ENCODE results near the gene RXYLT1. TPM values are rescaled to one million over a fixed set of nuclear protein-coding genes. Genes with fewer than 3 reads are reported as not detected.

Gene RXYLT1
- total RNA-seq, 3 donors from 2014 or later (not counting 1 experiment from before 2014, with no cell fraction given) = 5.8 to 10.6 (median 7.0) TPM

DNA sequence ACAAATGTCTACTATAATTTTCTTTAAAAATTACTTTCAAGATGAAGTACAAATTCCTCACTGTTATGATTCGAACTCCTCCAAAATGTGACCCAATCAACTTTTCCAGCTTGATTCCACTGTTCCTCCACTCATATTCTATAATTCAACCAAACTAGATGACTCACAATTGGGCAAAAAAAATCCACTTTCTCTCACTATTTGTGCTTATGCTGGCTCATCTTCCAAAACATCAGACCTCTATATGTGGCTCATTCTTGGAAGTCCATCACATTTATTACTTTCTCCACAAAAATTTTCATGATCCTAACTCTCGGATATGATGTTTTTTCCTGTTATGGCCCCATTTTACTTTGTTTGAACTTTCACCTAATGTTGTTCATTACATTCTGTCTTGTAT lies 26.9 kb upstream of the RXYLT1 start:
- Histone ChIP-seq H3K4me3 (ENCODE audit: low read length) (no peak overlapping the region), H3K9me3 (ENCODE audit: control insufficient read depth, insufficient read depth, low read length) (no peaks in the 10 kb centered on the region), H3K27ac (ENCODE audit: low read length) (no peak overlapping the region), H3K27me3 (ENCODE audit: control insufficient read depth, insufficient read depth, low read length) (no peaks in the 10 kb centered on the region), H3K4me1 (ENCODE audit: control insufficient read depth, insufficient read depth, low read length) (peaks cover 4% of the 10 kb centered on the region), H3K36me3 (ENCODE audit: control insufficient read depth, insufficient read depth, low read length) (no peaks in the 10 kb centered on the region)
- ATAC-seq (no peak), DNase-seq (no peak)
- intact Hi-C loops (cut with micrococcal nuclease) = no loop called here
- TF ChIP-seq, protein P1, sequence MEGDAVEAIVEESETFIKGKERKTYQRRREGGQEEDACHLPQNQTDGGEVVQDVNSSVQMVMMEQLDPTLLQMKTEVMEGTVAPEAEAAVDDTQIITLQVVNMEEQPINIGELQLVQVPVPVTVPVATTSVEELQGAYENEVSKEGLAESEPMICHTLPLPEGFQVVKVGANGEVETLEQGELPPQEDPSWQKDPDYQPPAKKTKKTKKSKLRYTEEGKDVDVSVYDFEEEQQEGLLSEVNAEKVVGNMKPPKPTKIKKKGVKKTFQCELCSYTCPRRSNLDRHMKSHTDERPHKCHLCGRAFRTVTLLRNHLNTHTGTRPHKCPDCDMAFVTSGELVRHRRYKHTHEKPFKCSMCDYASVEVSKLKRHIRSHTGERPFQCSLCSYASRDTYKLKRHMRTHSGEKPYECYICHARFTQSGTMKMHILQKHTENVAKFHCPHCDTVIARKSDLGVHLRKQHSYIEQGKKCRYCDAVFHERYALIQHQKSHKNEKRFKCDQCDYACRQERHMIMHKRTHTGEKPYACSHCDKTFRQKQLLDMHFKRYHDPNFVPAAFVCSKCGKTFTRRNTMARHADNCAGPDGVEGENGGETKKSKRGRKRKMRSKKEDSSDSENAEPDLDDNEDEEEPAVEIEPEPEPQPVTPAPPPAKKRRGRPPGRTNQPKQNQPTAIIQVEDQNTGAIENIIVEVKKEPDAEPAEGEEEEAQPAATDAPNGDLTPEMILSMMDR (IDR thresholded peaks at IDR 0.05) = no peak
- H3K9me3 Mint-ChIP-seq = no peaks in the 10 kb centered on the region
- WGBS (ENCODE audit: insufficient coverage) = 96% methylated on average over 1 of the region's 2 CpGs
- no peak overlapping the region for H3K27ac Mint-ChIP-seq
- H3K4me1 Mint-ChIP-seq = no peaks in the 10 kb centered on the region
- no peaks in the 10 kb centered on the region for H3K36me3 Mint-ChIP-seq
- no peak overlapping the region for H3K4me3 Mint-ChIP-seq
- peaks cover under 1 to 7% of the 10 kb centered on the region in 2 donors for H3K27me3 Mint-ChIP-seq (ENCODE audit: low read depth in 2 of 2)

DNA sequence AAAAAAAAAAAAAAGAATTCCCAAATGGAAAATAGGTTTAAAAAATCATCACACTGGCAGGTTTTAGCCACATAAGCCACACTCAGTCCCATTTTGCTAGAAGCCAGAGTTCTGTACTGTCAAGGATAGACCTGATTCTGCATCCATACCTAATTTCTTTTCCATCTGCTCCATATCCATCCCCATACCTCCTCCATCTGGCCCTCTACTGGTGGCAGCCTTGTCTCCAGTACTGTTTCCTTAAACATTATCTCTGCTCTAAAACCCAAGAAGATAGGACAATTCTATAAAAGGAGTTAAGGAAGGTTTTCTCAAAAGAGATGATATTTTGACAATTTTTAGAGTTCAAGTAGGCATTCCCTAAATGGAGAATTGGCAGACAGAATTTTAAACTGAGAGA lies 26.0 kb upstream of the RXYLT1 start:
- Mint-ChIP-seq H3K36me3 (no peaks in the 10 kb centered on the region), H3K27me3 (ENCODE audit: low read depth in 2 of 2) (peaks cover 6 to 7% of the 10 kb centered on the region in 2 donors), H3K4me3 (no peak overlapping the region), H3K27ac (no peak overlapping the region), H3K9me3 (no peaks in the 10 kb centered on the region), H3K4me1 (no peaks in the 10 kb centered on the region)
- TF ChIP-seq, protein P1 (IDR thresholded peaks at IDR 0.05) = no peak
- intact Hi-C loops (cut with micrococcal nuclease) = no loop called here
- Histone ChIP-seq H3K4me3 (ENCODE audit: low read length) (no peak overlapping the region), H3K36me3 (ENCODE audit: control insufficient read depth, insufficient read depth, low read length) (no peaks in the 10 kb centered on the region), H3K27me3 (ENCODE audit: control insufficient read depth, insufficient read depth, low read length) (no peaks in the 10 kb centered on the region), H3K27ac (ENCODE audit: low read length) (no peak overlapping the region), H3K9me3 (ENCODE audit: control insufficient read depth, insufficient read depth, low read length) (no peaks in the 10 kb centered on the region), H3K4me1 (ENCODE audit: control insufficient read depth, insufficient read depth, low read length) (peaks cover 4% of the 10 kb centered on the region)
- no peak for DNase-seq
- no peak for ATAC-seq

DNA sequence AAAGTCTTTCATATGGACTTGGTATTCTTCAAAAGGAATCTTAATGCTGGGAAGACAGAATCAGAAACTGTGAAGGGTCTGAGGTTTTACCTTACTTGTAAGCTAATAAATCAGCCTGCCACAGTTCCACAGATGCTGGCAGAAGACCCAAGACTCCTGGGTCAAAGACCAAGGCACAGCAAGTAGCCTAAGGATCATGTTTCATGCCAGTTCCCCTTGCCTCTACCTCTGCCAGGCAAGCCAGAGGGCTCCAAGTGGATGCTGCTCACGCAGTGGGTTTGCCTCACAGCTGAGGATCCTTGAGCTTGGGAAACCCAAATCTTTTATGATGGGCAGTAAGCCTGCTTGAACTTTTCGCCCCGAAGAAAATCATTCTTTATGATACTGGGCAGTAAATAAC lies 15.2 kb upstream of the RXYLT1 start:
- Mint-ChIP-seq H3K27ac (no peak overlapping the region), H3K36me3 (no peaks in the 10 kb centered on the region), H3K4me1 (no peaks in the 10 kb centered on the region), H3K9me3 (no peaks in the 10 kb centered on the region), H3K4me3 (no peak overlapping the region), H3K27me3 (ENCODE audit: low read depth in 2 of 2) (peaks cover 7 to 25% of the 10 kb centered on the region in 2 donors)
- H3K4me1 ChIP-seq (ENCODE audit: control insufficient read depth, insufficient read depth, low read length) = no peaks in the 10 kb centered on the region
- intact Hi-C loops (cut with micrococcal nuclease) = no loop called here
- H3K27me3 ChIP-seq (ENCODE audit: control insufficient read depth, insufficient read depth, low read length) = peaks cover 6% of the 10 kb centered on the region
- H3K9me3 ChIP-seq (ENCODE audit: control insufficient read depth, insufficient read depth, low read length) = no peaks in the 10 kb centered on the region
- H3K36me3 ChIP-seq (ENCODE audit: control insufficient read depth, insufficient read depth, low read length) = no peaks in the 10 kb centered on the region
- no peak overlapping the region for H3K4me3 ChIP-seq (ENCODE audit: low read length)
- H3K27ac ChIP-seq (ENCODE audit: low read length) = no peak overlapping the region
- TF ChIP-seq, protein P1 (IDR thresholded peaks at IDR 0.05) = no peak
- WGBS (ENCODE audit: insufficient coverage) = 96% methylated on average over 3 of the region's 3 CpGs
- ATAC-seq (no peak), DNase-seq (no peak)

DNA sequence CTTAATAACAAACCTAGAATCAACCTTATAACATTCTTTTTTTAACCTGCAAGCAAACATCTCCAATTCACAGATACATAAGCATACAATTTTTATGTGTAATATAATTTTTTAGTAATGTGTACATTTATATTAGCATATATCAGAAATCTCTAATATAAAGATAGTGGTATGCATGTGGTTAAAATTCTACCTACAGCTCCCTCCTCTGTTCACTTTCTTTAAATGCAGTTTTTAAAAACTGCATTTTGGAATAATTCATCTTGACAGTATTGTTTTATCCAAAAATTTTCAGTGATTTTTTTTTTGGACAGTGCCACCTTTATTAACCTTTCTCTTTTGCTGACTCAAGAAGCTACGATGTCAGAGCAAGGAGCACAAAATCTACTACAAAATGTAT lies 13.2 kb upstream of the RXYLT1 start:
- Mint-ChIP-seq H3K27me3 (ENCODE audit: low read depth in 2 of 2) (peaks cover 4 to 36% of the 10 kb centered on the region in 2 donors), H3K4me1 (no peaks in the 10 kb centered on the region), H3K4me3 (no peak overlapping the region), H3K9me3 (peaks cover 2 to 4% of the 10 kb centered on the region in 2 donors), H3K36me3 (peaks cover 5% of the 10 kb centered on the region), H3K27ac (no peak overlapping the region)
- Histone ChIP-seq H3K4me3 (ENCODE audit: low read length) (no peak overlapping the region), H3K36me3 (ENCODE audit: control insufficient read depth, insufficient read depth, low read length) (no peaks in the 10 kb centered on the region), H3K27ac (ENCODE audit: low read length) (no peak overlapping the region), H3K4me1 (ENCODE audit: control insufficient read depth, insufficient read depth, low read length) (no peaks in the 10 kb centered on the region), H3K27me3 (ENCODE audit: control insufficient read depth, insufficient read depth, low read length) (peaks cover 2% of the 10 kb centered on the region), H3K9me3 (ENCODE audit: control insufficient read depth, insufficient read depth, low read length) (no peaks in the 10 kb centered on the region)
- no peak for ATAC-seq
- WGBS (ENCODE audit: insufficient coverage) = 70% methylated on average over 1 of the region's 1 CpG
- DNase-seq = no peak
- TF ChIP-seq, protein P1 (IDR thresholded peaks at IDR 0.05) = no peak
- intact Hi-C loops (cut with micrococcal nuclease) = no loop called here
